Skeletal muscle satellite cell (primary cell): ENCODE results near the gene LPP.
"Not testable (repeated sequence)": the region's sequence is repeated elsewhere in the genome, so short reads cannot be mapped to it uniquely, and the experiment has no call there.

Experiments used
- H3K27me3 ChIP-seq: 2 replicates; pipeline ENCODE4 v1.7.0; 2013; ENCODE audit warnings: low read length; ENCODE audit not compliant: control insufficient read depth, insufficient read depth
- H3K36me3 ChIP-seq: 2 replicates; pipeline ENCODE4 v1.7.0; 2013; ENCODE audit warnings: mild to moderate bottlenecking, control low read depth, low read length; ENCODE audit not compliant: insufficient read depth
- H3K4me1 ChIP-seq: 2 replicates; pipeline ENCODE4 v1.7.0; 2013; ENCODE audit warnings: low read length; ENCODE audit not compliant: control insufficient read depth, insufficient read depth
- H3K4me2 ChIP-seq: 2 replicates; pipeline ENCODE4 v1.7.0; 2013; ENCODE audit warnings: mild to moderate bottlenecking, low read length
- H3K4me3 ChIP-seq: 2 replicates; pipeline ENCODE4 v1.7.0; 2013; ENCODE audit warnings: low read length
- H3K9ac ChIP-seq: 2 replicates; pipeline ENCODE4 v1.7.0; 2013; ENCODE audit warnings: mild to moderate bottlenecking, low read depth, low read length, moderate library complexity
- H3K9me3 ChIP-seq: replicated peaks from 2 replicates; pipeline ENCODE4 v1.7.0; 2013; ENCODE audit warnings: mild to moderate bottlenecking, control low read depth, low read length

Gene LPP

GRCh38 chr3:188440340-188440972 is 286.5 kb downstream of the LPP start:
- Histone ChIP-seq H3K27me3 (no peaks in the 10 kb centered on the region), H3K4me2 (no peak overlapping the region), H3K9ac (no peak overlapping the region), H3K9me3 (no peaks in the 10 kb centered on the region), H3K4me3 (no peak overlapping the region), H3K36me3 (no peaks in the 10 kb centered on the region), H3K4me1 (peaks cover 2% of the 10 kb centered on the region)

- Histone ChIP-seq H3K9ac (no peak overlapping the region), H3K4me2 (no peak overlapping the region), H3K4me1 (peaks cover 2% of the 10 kb centered on the region), H3K9me3 (no peaks in the 10 kb centered on the region), H3K36me3 (no peaks in the 10 kb centered on the region), H3K4me3 (no peak overlapping the region), H3K27me3 (no peaks in the 10 kb centered on the region)
These were observed 288.5 kb downstream of the LPP start for GRCh38 chr3:188442430-188442829.

GRCh38 chr3:188445175-188445574 is 291.2 kb downstream of the LPP start:
- H3K9ac ChIP-seq, H3K4me2 ChIP-seq, H3K9me3 ChIP-seq, H3K36me3 ChIP-seq, H3K27me3 ChIP-seq, H3K4me1 ChIP-seq, H3K4me3 ChIP-seq: not testable (repeated sequence)

DNA sequence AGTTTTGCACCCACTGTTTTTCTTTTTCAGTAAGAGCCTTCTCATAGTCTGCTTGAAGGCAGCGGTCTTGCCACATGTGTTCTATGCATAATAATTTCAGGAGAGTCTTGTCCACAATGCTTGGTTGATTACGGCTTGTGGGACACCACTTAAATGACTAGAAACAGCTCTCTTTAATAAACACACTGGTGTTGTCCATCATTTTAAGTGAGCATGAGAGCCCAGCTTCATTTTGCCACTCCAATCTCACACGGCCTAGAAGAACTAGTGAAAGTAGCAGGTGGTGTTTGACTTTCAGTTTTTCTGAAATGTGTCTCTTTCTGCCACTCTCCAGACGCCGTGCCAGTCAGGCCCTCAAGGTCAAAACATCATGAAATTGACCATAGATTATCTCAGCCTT is 292.1 kb downstream of the LPP start:
- H3K4me1 ChIP-seq = no peaks in the 10 kb centered on the region
- no peak overlapping the region for H3K9ac ChIP-seq
- no peaks in the 10 kb centered on the region for H3K9me3 ChIP-seq
- no peak overlapping the region for H3K4me3 ChIP-seq
- no peaks in the 10 kb centered on the region for H3K27me3 ChIP-seq
- H3K4me2 ChIP-seq = no peak overlapping the region
- H3K36me3 ChIP-seq = no peaks in the 10 kb centered on the region

GRCh38 chr3:188446766-188447165 is 292.8 kb downstream of the LPP start:
- Histone ChIP-seq H3K36me3 (no peaks in the 10 kb centered on the region), H3K9me3 (no peaks in the 10 kb centered on the region), H3K4me2 (no peak overlapping the region), H3K9ac (no peak overlapping the region), H3K4me1 (no peaks in the 10 kb centered on the region), H3K27me3 (no peaks in the 10 kb centered on the region), H3K4me3 (no peak overlapping the region)

GRCh38 chr3:188448813-188449212 is 294.9 kb downstream of the LPP start:
- no peaks in the 10 kb centered on the region for H3K27me3 ChIP-seq
- no peak overlapping the region for H3K4me3 ChIP-seq
- no peak overlapping the region for H3K4me2 ChIP-seq
- H3K4me1 ChIP-seq = no peaks in the 10 kb centered on the region
- no peak overlapping the region for H3K9ac ChIP-seq
- H3K36me3 ChIP-seq = no peaks in the 10 kb centered on the region
- H3K9me3 ChIP-seq = no peaks in the 10 kb centered on the region

- Histone ChIP-seq H3K9ac (no peak overlapping the region), H3K27me3 (no peaks in the 10 kb centered on the region), H3K4me2 (no peak overlapping the region), H3K4me1 (no peaks in the 10 kb centered on the region), H3K9me3 (no peaks in the 10 kb centered on the region), H3K4me3 (no peak overlapping the region), H3K36me3 (no peaks in the 10 kb centered on the region)
These were observed 295.5 kb downstream of the LPP start for GRCh38 chr3:188449421-188449820.

GRCh38 chr3:188452158-188452772 is 298.3 kb downstream of the LPP start:
- no peak overlapping the region for H3K4me2 ChIP-seq
- H3K4me1 ChIP-seq = peaks cover 8% of the 10 kb centered on the region
- no peaks in the 10 kb centered on the region for H3K9me3 ChIP-seq
- H3K27me3 ChIP-seq = no peaks in the 10 kb centered on the region
- no peak overlapping the region for H3K4me3 ChIP-seq
- no peaks in the 10 kb centered on the region for H3K36me3 ChIP-seq
- H3K9ac ChIP-seq = no peak overlapping the region

DNA sequence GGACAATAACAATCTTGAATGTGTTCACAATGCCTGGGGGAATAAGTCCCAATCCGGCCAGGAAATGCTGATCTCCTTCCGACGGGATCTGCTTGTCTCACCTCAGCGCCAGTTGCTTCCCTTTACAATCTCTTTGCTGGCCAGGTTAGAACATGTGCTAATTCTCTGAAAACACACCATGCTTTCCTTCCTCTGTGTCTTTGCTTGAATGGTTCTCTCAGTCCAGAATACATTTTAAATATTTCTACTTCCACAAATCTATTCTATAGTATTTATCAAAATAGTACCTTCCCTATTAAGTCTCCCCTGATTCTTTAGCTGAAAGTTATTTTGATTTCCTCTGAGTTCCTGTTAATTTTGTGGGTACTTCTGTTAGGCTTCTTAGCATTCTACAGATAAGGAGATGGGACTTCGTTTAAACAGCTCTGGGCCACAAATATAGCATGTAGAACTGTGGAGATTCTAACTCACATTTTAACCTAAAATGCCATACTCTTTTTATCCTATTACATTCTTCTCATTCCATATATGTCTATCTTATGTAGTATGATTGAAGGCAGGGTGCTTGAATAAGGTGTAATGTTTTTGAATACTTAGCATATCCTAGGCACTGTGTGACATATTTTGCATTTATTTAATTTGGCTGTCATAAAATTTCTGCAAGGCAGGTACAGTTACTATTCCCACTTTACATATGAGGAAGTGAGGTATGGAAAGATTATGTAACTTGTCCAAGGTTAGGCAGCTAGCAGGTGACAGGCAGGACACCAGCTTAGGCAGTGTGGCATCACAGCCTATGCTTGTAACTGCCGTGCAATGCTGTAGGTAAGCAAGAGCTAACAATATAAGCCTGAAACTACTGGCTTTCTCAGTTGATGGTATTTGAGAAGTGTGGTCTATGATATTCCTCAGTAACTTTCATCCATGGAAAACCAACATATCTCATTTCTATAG is 299.8 kb downstream of the LPP start:
- Histone ChIP-seq H3K9ac (no peak overlapping the region), H3K36me3 (no peaks in the 10 kb centered on the region), H3K4me2 (no peak overlapping the region), H3K9me3 (no peaks in the 10 kb centered on the region), H3K27me3 (no peaks in the 10 kb centered on the region), H3K4me3 (no peak overlapping the region), H3K4me1 (peaks cover 8% of the 10 kb centered on the region)

GRCh38 chr3:188455748-188456147 is 301.8 kb downstream of the LPP start:
- Histone ChIP-seq H3K9ac (no peak overlapping the region), H3K4me2 (no peak overlapping the region), H3K4me1 (peaks cover 8% of the 10 kb centered on the region)

GRCh38 chr3:188458756-188459155 is 304.8 kb downstream of the LPP start:
- H3K9me3 ChIP-seq = no peaks in the 10 kb centered on the region
- H3K4me3 ChIP-seq = no peak overlapping the region
- H3K27me3 ChIP-seq = no peaks in the 10 kb centered on the region
- H3K36me3 ChIP-seq = no peaks in the 10 kb centered on the region
- H3K4me2 ChIP-seq = no peak overlapping the region
- no peak overlapping the region for H3K9ac ChIP-seq
- H3K4me1 ChIP-seq = peaks cover 8% of the 10 kb centered on the region

More at GRCh38 chr3:188455748-188456147, 301.8 kb downstream of the LPP start:
- Histone ChIP-seq H3K36me3 (no peaks in the 10 kb centered on the region), H3K9me3 (no peaks in the 10 kb centered on the region), H3K4me3 (no peak overlapping the region), H3K27me3 (no peaks in the 10 kb centered on the region)
